Activated naive CD8-positive, alpha-beta T cell (primary cell): Measurements from ENCODE around the gene EFCAB6.
"Not testable (repeated sequence)": the region's sequence is repeated elsewhere in the genome, so short reads cannot be mapped to it uniquely, and the experiment has no call there.

ENCODE experiments used
- H3K27ac Mint-ChIP-seq: one replicate; pipeline ENCODE4 v1.8.0; 2021; ENCODE audit warnings: mixed read lengths
- H3K27me3 Mint-ChIP-seq: one replicate; pipeline ENCODE4 v1.8.0; 2021; ENCODE audit warnings: mixed read lengths
- H3K36me3 Mint-ChIP-seq: one replicate; pipeline ENCODE4 v1.8.0; 2021; ENCODE audit warnings: mixed read lengths
- H3K4me1 Mint-ChIP-seq: one replicate; pipeline ENCODE4 v1.8.0; 2021; ENCODE audit warnings: low read depth, mixed read lengths
- H3K4me3 Mint-ChIP-seq: one replicate; pipeline ENCODE4 v1.8.0; 2021; ENCODE audit warnings: mild to moderate bottlenecking, mixed read lengths
- H3K9me3 Mint-ChIP-seq: one replicate; pipeline ENCODE4 v1.8.0; 2021; ENCODE audit warnings: low read depth, mixed read lengths

EFCAB6 gene

GRCh38 chr22:43666457-43666856, 145.6 kb downstream of the EFCAB6 start:
- peaks cover 3% of the 10 kb centered on the region for H3K9me3 Mint-ChIP-seq
- H3K36me3 Mint-ChIP-seq: peaks cover 3% of the 10 kb centered on the region
- H3K27ac Mint-ChIP-seq: no peak overlapping the region
- H3K4me1 Mint-ChIP-seq: no peaks in the 10 kb centered on the region
- no peaks in the 10 kb centered on the region for H3K27me3 Mint-ChIP-seq
- H3K4me3 Mint-ChIP-seq: no peak overlapping the region

- H3K4me3 Mint-ChIP-seq: no peak overlapping the region
Measured at GRCh38 chr22:43658823-43659222, 153.3 kb downstream of the EFCAB6 start.

GRCh38 chr22:43656581-43656980, 155.5 kb downstream of the EFCAB6 start:
- not testable (repeated sequence) for H3K4me1 Mint-ChIP-seq, H3K27ac Mint-ChIP-seq, H3K27me3 Mint-ChIP-seq, H3K4me3 Mint-ChIP-seq, H3K9me3 Mint-ChIP-seq, H3K36me3 Mint-ChIP-seq

More at GRCh38 chr22:43658823-43659222, 153.3 kb downstream of the EFCAB6 start:
- no peaks in the 10 kb centered on the region for H3K36me3 Mint-ChIP-seq
- H3K4me1 Mint-ChIP-seq: no peaks in the 10 kb centered on the region
- H3K27me3 Mint-ChIP-seq: no peaks in the 10 kb centered on the region
- no peak overlapping the region for H3K27ac Mint-ChIP-seq
- H3K9me3 Mint-ChIP-seq: no peaks in the 10 kb centered on the region

- H3K27ac Mint-ChIP-seq: no peak overlapping the region
- peaks cover 9% of the 10 kb centered on the region for H3K9me3 Mint-ChIP-seq
- peaks cover 4% of the 10 kb centered on the region for H3K36me3 Mint-ChIP-seq
- no peaks in the 10 kb centered on the region for H3K4me1 Mint-ChIP-seq
- peaks cover 2% of the 10 kb centered on the region for H3K27me3 Mint-ChIP-seq
- no peak overlapping the region for H3K4me3 Mint-ChIP-seq
Measured at GRCh38 chr22:43654271-43654670, 157.8 kb downstream of the EFCAB6 start.

- H3K4me3 Mint-ChIP-seq: no peak overlapping the region
- H3K27ac Mint-ChIP-seq: no peak overlapping the region
- H3K36me3 Mint-ChIP-seq: peaks cover 6% of the 10 kb centered on the region
- H3K4me1 Mint-ChIP-seq: no peaks in the 10 kb centered on the region
- H3K27me3 Mint-ChIP-seq: peaks cover 6% of the 10 kb centered on the region
- H3K9me3 Mint-ChIP-seq: peaks cover 9% of the 10 kb centered on the region
Measured at GRCh38 chr22:43652845-43653244, 159.3 kb downstream of the EFCAB6 start.

GRCh38 chr22:43643387-43643786, 168.7 kb downstream of the EFCAB6 start:
- H3K36me3 Mint-ChIP-seq: peaks cover 7% of the 10 kb centered on the region
- peaks cover 19% of the 10 kb centered on the region for H3K27me3 Mint-ChIP-seq
- H3K4me3 Mint-ChIP-seq: no peak overlapping the region
- H3K4me1 Mint-ChIP-seq: no peaks in the 10 kb centered on the region
- no peak overlapping the region for H3K27ac Mint-ChIP-seq
- peaks cover 11% of the 10 kb centered on the region for H3K9me3 Mint-ChIP-seq

GRCh38 chr22:43642319-43643206, 169.5 kb downstream of the EFCAB6 start:
- Mint-ChIP-seq H3K4me1 (no peaks in the 10 kb centered on the region), H3K9me3 (peaks cover 15% of the 10 kb centered on the region), H3K27ac (no peak overlapping the region), H3K27me3 (peaks cover 16% of the 10 kb centered on the region), H3K36me3 (peaks cover 7% of the 10 kb centered on the region), H3K4me3 (no peak overlapping the region)

GRCh38 chr22:43639228-43639948, 172.7 kb downstream of the EFCAB6 start:
- H3K27me3 Mint-ChIP-seq: peaks cover 12% of the 10 kb centered on the region

GRCh38 chr22:43637275-43638260, 174.5 kb downstream of the EFCAB6 start:
- H3K4me3 Mint-ChIP-seq: no peak overlapping the region
- H3K27ac Mint-ChIP-seq: no peak overlapping the region
- peaks cover 9% of the 10 kb centered on the region for H3K27me3 Mint-ChIP-seq
- H3K36me3 Mint-ChIP-seq: peaks cover 5% of the 10 kb centered on the region
- peaks cover 15% of the 10 kb centered on the region for H3K9me3 Mint-ChIP-seq
- H3K4me1 Mint-ChIP-seq: no peaks in the 10 kb centered on the region

More at GRCh38 chr22:43639228-43639948, 172.7 kb downstream of the EFCAB6 start:
- Mint-ChIP-seq H3K9me3 (peaks cover 15% of the 10 kb centered on the region), H3K27ac (no peak overlapping the region), H3K4me3 (no peak overlapping the region), H3K4me1 (no peaks in the 10 kb centered on the region), H3K36me3 (peaks cover 5% of the 10 kb centered on the region)

GRCh38 chr22:43636086-43636485, 176.0 kb downstream of the EFCAB6 start:
- H3K9me3 Mint-ChIP-seq: peaks cover 15% of the 10 kb centered on the region
- H3K36me3 Mint-ChIP-seq: peaks cover 5% of the 10 kb centered on the region
- no peak overlapping the region for H3K27ac Mint-ChIP-seq
- H3K27me3 Mint-ChIP-seq: peaks cover 3% of the 10 kb centered on the region
- no peaks in the 10 kb centered on the region for H3K4me1 Mint-ChIP-seq
- H3K4me3 Mint-ChIP-seq: no peak overlapping the region

- no peaks in the 10 kb centered on the region for H3K4me1 Mint-ChIP-seq
Measured at GRCh38 chr22:43635101-43635500, 177.0 kb downstream of the EFCAB6 start.

GRCh38 chr22:43634316-43634715, 177.8 kb downstream of the EFCAB6 start:
- H3K36me3 Mint-ChIP-seq: peaks cover under 1% of the 10 kb centered on the region
- no peaks in the 10 kb centered on the region for H3K4me1 Mint-ChIP-seq
- no peaks in the 10 kb centered on the region for H3K27me3 Mint-ChIP-seq
- H3K4me3 Mint-ChIP-seq: no peak overlapping the region
- peaks cover 9% of the 10 kb centered on the region for H3K9me3 Mint-ChIP-seq
- no peak overlapping the region for H3K27ac Mint-ChIP-seq

More at GRCh38 chr22:43635101-43635500, 177.0 kb downstream of the EFCAB6 start:
- Mint-ChIP-seq H3K4me3 (no peak overlapping the region), H3K27ac (no peak overlapping the region), H3K36me3 (peaks cover 5% of the 10 kb centered on the region), H3K27me3 (no peaks in the 10 kb centered on the region), H3K9me3 (peaks cover 15% of the 10 kb centered on the region)

- Mint-ChIP-seq H3K27ac (no peak overlapping the region), H3K4me1 (no peaks in the 10 kb centered on the region), H3K4me3 (no peak overlapping the region), H3K36me3 (no peaks in the 10 kb centered on the region), H3K9me3 (peaks cover 4% of the 10 kb centered on the region), H3K27me3 (no peaks in the 10 kb centered on the region)
Measured at GRCh38 chr22:43633631-43634285, 178.3 kb downstream of the EFCAB6 start.

GRCh38 chr22:43631846-43632245, 180.3 kb downstream of the EFCAB6 start:
- Mint-ChIP-seq H3K9me3 (no peaks in the 10 kb centered on the region), H3K36me3 (no peaks in the 10 kb centered on the region)

More at GRCh38 chr22:43631846-43632245, 180.3 kb downstream of the EFCAB6 start:
- Mint-ChIP-seq H3K27me3 (no peaks in the 10 kb centered on the region), H3K4me3 (no peak overlapping the region), H3K27ac (no peak overlapping the region), H3K4me1 (no peaks in the 10 kb centered on the region)
